HK-2 (cell line): ENCODE results near the gene DNAI4.
"Not testable (repeated sequence)": the region's sequence is repeated elsewhere in the genome, so short reads cannot be mapped to it uniquely, and the experiment has no call there.

Experiments used
- DNase-seq: peaks from one replicate; pipeline ENCODE4 v3.0.0-alpha.2; 2018; ENCODE audit not compliant: unreplicated experiment

The DNAI4 gene

GRCh38 chr1:66831529-66832239 lies 93.0 kb downstream of the DNAI4 start:
- DNase-seq = no peak

DNA sequence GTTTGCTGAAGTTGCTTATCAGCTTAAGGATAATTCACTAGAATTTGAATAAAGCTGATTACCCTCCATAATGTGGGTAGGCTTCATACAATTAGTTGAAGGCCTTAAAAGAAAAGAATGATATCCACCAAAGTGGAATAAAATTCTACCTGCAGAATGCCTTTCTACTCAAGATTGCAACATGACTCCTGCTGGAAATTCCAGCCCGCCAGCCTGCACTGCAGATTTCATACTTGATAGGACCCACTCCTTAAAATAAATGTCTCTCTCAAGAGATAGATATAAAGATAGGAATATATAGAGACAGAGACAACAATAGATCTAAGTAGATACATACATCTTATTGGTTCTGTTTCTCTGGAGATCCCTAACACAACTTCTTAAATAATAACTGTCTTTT lies 99.9 kb downstream of the DNAI4 start:
- no peak for DNase-seq

DNA sequence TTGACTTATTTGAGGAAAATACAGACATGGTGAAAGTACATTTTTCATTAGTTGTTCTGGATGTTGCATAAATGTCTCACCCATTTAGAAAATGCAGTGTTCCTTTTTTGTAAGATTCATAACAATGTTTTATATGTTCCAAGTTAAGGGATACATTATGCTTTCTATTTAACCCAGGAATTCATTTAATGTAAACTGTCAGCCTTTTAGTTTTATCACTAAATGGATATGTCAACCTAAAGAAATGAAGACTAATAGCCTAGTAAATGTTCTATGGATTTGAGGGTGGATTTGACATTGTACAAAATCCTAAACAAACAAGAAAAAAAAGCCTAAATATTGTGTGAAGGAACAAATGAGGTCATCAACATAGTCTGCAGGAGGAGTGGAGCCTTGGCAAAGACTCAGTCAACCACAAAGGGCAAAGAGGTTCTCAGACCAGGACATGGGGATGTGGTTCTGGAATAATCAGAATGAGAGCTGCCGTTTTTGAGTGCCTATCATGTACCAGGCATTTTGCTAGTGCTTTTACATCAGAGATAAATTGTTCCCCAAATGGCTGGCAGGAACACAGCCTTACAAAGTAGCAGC lies 114.8 kb downstream of the DNAI4 start:
- DNase-seq = no peak

GRCh38 chr1:66809245-66809644 lies 115.4 kb downstream of the DNAI4 start:
- no peak for DNase-seq

DNA sequence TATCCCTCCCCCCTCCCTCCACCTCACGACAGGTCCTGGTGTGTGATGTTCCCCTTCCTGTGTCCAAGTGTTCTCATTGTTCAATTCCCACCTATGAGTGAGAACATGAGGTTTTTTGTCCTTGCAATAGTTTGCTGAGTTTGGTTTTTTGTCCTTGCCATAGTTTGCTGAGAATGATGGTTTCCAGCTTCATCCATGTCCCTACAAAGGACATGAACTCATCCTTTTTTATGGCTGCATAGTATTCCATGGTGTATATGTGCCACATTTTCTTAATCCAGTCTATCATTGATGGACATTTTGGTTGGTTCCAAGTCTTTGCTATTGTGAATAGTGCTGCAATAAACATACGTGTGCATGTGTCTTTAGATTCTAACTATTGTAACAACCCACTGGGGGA lies 128.8 kb downstream of the DNAI4 start:
- DNase-seq = not testable (repeated sequence)

DNA sequence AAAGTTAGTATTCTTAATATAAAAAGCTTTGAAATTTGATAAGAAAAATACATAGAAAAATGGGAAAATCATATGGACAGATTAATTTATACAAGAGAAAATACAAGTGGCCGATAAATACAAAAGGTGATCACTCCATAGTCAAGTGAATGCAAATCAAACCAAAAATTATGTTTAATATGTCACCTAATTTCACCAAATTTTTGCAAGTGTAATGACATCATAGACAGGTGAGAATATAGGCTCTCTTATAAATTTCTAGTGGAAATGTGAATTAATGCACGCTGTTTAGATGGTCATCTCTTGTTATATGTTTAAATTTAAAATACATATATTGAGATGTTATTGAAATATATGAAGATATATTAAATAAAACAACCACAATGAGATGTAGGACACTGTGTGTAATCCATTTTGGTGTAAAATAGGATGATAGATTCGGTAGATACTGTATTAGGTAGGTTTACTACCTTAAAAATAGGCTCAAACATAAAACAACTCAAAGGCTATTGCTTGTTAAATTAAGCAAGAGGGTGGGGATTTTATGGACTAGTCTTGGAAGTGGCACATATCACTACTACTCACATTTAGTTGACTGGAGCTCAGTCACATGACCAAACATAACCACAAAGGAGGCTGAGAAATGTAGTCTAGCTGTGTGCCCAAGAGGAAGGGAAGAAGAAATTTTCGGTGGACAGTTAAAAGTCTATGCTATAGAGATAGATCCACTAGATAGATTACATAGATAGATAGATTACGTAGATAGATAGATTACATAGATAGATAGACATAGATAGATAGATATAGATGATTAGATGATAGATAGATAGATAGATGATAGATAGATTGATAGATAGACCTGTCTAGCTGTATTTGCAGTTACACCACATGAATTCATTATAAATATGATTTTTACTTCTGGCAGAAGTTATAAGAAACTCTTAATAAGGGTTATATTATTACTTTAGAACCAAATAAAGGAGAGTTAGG lies 132.7 kb downstream of the DNAI4 start:
- DNase-seq = no peak

DNA sequence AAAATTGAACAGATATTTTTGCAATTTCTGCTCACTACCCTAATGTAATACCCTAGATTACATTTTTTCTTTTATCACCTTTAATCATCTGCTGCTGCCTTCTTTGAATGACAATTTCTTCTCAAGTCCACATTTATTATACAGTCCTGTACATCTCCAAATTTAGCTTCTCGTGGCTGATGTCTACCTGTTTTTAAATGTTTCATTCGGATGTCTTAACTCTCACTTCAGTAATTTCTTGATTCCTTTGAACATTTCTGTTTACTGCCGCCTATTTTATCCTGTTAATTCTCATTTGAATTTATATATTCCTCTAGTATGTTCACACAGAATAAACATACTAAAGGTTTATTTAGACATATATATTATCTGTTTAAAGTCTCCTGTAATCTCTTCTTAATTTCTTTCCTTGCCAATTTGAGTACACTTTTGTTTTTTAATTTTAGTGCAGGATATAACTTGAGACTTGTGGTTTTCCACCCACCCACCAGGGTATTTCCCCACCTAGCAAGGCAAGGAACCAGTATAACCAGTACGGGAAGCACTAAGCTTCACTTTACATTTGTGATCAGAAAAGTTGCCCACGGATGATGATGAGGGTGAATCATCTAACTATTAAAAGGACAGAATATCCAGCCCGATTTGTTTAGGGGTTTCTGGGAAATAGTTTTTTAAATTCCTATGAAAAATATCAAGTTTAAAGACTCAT lies 136.3 kb downstream of the DNAI4 start:
- DNase-seq = no peak

DNA sequence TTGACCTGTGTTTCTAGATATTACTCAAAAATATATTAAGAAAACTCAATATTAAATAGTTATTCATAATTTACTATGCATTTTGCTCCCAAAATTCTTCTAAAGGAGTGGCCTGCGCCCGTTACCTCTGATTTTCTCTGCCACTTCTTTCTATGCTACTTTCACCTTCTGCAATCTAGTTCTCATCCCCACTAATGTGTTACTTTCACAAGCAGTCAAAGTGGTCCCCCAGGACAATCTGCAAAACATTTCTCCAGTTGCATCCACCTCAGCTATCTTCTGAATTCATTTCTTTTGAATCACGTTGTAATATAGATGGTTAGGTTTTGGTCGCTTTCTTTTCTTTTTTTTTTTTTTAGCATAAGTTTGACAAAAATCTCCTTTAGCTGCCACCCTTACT lies 137.0 kb downstream of the DNAI4 start:
- DNase-seq = no peak

GRCh38 chr1:66785800-66786199 lies 138.9 kb downstream of the DNAI4 start:
- DNase-seq = not testable (repeated sequence)

DNA sequence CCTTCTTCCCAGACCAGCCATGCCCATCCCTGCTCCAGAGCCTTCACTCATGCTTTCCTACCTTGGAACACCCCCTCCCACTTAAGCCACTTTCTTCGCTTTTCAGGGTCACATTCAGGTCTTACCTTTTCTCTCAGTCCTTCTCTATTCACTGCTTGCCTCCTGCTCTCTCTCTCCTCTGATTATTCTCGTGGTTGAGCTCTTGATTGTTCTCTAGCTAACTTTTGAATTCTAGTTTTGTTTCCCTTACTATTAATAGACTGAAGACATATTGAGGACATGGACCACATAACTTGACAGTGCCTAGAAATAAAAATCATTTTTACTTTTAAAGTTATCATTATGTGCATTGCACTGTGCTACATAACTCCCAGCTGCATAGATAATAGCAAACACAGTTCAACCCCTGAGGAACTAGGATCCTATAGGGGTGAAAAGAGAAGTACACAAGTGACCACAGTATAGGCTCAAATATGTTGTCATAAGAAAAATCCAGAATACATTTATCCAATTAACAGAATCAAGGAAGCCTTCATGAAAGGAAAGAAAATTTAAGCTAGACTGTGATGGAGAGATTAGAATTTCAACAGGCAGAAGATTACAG lies 145.1 kb downstream of the DNAI4 start:
- no peak for DNase-seq

- no peak for DNase-seq
These were observed 145.7 kb downstream of the DNAI4 start for GRCh38 chr1:66778969-66779368.

DNA sequence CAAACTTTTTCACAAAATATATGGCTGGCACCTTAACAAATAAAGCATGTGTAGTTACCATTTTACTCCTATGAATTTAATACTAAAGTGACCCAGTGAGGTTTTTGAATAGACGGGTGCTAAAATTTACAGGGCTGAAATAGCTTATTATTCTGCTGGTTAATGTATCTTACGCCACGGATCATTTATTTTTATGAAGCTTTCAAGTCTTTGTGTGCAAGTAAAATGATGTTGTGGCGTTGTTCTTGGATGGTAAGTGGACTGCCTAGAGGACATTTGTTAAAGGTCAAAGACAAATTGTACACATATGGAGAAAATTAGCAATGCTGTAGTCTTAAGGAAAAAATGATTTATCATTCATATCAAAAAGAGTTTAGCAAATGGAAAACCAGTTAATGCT lies 146.4 kb downstream of the DNAI4 start:
- DNase-seq = no peak

- no peak for DNase-seq
These were observed 146.8 kb downstream of the DNAI4 start for GRCh38 chr1:66777831-66778230.

- DNase-seq = no peak
These were observed 149.0 kb downstream of the DNAI4 start for GRCh38 chr1:66775646-66776045.

DNA sequence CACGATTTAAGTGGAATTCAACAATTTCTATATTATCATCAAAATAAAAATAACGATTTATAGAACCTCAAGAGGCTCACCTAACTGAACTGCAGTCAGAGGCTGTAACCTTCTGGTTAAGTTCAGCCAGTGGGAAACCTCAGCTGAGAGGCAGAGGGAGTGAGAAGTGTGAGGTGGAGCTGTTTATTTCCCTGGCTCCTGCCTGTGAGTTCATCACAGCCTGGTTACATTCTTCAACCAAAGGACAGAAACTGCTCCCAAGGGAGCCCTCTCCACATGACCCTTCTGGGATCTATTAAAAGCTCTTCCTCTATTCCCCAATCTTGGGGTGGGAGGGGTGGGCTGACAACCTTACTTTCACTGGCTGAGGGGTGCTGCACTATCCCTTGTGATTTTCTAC lies 150.2 kb downstream of the DNAI4 start:
- no peak for DNase-seq

GRCh38 chr1:66773227-66773626 lies 151.4 kb downstream of the DNAI4 start:
- no peak for DNase-seq

DNA sequence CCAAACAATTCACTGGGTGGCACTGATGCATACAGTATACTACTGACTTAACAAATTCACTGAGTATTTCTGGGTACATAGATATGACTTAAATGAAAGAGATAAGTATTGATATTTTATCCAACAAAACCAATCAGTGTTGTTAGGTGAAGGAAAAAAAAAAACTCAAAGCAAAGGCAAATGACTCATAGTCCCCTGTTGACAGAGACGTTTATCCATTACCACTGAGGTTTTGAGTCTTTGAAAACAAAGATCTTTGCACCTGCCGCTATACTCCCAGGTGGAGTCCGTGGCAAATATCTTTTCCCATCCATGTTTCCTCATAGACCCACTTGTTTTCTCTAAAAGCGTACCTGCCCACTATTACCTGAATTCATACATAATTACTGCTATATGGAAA lies 154.0 kb downstream of the DNAI4 start:
- DNase-seq = no peak

DNA sequence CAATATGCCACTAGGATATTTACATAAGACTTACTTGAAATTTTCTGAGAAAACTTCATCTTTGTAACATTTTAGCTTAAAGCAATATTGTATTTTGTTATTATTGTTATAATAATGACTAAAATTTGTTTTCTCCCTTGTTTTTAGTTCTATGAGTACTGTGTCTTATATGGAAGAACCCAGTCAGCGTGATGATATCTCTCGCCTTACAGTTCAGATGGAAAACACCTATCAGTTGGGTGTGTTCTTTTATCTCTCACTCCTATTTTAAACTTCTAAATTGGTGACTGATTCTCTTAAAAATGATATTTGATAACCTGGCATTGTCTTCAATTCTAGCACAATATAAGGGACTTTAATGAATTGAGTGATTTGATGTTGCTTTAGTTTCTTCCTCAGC lies 154.4 kb downstream of the DNAI4 start:
- DNase-seq = no peak

DNA sequence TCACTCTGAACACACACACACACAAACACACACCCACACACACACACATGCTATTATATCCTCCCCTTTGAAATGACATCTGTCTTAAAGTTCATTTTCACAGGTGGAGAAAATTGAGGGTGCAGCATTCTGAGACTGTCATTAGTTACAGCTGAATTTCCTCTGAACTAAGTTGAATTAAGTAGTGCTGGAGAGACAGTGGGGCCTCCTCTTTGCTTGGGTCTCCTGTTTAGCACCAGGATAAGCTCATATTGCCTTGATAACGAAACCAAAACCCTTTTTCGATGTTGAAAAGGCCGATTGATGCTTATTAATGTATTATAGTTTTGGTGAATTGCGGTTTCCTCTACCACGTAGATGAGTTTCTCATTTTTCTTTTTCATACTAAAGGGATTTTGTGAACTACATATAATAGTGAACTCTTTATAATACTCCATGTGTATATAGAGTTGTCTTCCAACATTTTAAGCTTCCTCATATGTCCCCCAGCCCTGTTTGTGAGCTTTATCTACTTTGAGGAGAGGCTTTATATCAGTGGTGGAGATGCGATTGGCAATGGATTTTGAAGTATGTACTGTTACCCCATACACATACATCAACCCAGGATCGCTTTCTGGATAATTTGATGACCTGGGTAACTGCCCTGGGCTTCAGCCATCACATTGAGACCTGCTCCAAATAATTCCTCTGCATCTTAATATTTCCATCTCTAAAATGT lies 155.0 kb downstream of the DNAI4 start:
- no peak for DNase-seq

GRCh38 chr1:66768965-66769364 lies 155.7 kb downstream of the DNAI4 start:
- no peak for DNase-seq

- DNase-seq = no peak
These were observed 157.0 kb downstream of the DNAI4 start for GRCh38 chr1:66767626-66768025.
